ENCODE measurements around the gene TACR3.
"Not testable (repeated sequence)": the region's sequence is repeated elsewhere in the genome, so short reads cannot be mapped to it uniquely, and the experiment has no call there.

TACR3 gene

DNA sequence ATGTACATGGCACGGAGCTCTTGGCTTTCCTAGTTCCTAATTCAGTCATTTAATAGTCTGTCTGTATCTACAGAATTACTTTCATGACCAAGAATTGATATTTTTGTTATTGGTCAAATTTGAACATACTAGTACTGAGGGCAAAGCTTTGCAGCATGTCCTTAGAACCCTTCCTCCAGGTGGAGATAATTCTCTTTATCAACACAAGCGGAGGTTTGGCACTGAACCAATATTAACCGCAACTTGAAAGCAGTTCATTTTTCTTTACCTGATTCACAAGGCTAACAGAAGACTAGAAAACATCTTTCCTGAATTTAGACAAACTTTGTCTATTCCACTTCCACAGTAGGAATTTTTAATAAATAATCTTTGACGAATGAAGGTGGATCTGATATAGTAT lies 73.8 kb downstream of the TACR3 start:
- DNase-seq (ENCODE audit: low spot score in 2 of 2) (no peak), ATAC-seq (ENCODE audit: low read depth) (no peak)
- H3K27ac Mint-ChIP-seq, result no peak overlapping the region
- H3K9me3 Mint-ChIP-seq, result peaks cover 6% of the 10 kb centered on the region
- no peaks in the 10 kb centered on the region for H3K27me3 Mint-ChIP-seq
- H3K4me1 Mint-ChIP-seq, result no peaks in the 10 kb centered on the region
- H3K36me3 Mint-ChIP-seq, result no peaks in the 10 kb centered on the region
- H3K4me3 Mint-ChIP-seq, result no peak overlapping the region

DNA sequence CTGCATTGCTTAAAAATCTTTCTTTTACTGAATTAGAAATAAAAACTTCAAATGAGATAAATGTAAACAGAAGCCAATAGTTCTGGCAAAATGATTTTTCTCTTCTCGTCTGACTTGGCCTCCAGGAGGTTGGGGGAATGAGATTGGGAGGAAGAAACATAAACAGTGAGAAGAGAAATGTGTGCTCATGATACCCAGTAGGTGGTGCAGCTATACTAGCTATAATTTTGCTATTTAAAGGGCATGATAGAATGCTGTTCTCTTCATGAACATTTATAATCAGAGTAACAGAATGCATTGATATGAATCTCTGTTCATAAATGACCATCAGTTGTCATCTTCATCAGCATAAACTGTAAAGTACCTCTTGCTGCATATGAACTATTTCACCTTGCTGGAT lies 85.5 kb downstream of the TACR3 start:
- peaks cover 3% of the 10 kb centered on the region for H3K9me3 Mint-ChIP-seq
- ATAC-seq (ENCODE audit: low read depth) (no peak), DNase-seq (ENCODE audit: low spot score in 2 of 2) (no peak)
- H3K27ac Mint-ChIP-seq, result no peak overlapping the region
- no peaks in the 10 kb centered on the region for H3K4me1 Mint-ChIP-seq
- H3K4me3 Mint-ChIP-seq, result no peak overlapping the region
- no peaks in the 10 kb centered on the region for H3K36me3 Mint-ChIP-seq
- no peaks in the 10 kb centered on the region for H3K27me3 Mint-ChIP-seq

- H3K4me1 Mint-ChIP-seq, result no peaks in the 10 kb centered on the region
- H3K9me3 Mint-ChIP-seq, result peaks cover 8% of the 10 kb centered on the region
- H3K36me3 Mint-ChIP-seq, result no peaks in the 10 kb centered on the region
- no peaks in the 10 kb centered on the region for H3K27me3 Mint-ChIP-seq
- ATAC-seq (ENCODE audit: low read depth), result no peak
- no peak for DNase-seq (ENCODE audit: low spot score in 2 of 2)
- H3K4me3 Mint-ChIP-seq, result no peak overlapping the region
- no peak overlapping the region for H3K27ac Mint-ChIP-seq
Observed at GRCh38 chr4:103626296-103626695, 93.5 kb downstream of the TACR3 start.

- ATAC-seq (ENCODE audit: low read depth), result no peak
- Mint-ChIP-seq H3K27me3 (no peaks in the 10 kb centered on the region), H3K9me3 (no peaks in the 10 kb centered on the region), H3K4me1 (no peaks in the 10 kb centered on the region), H3K4me3 (no peak overlapping the region), H3K27ac (no peak overlapping the region), H3K36me3 (no peaks in the 10 kb centered on the region)
- DNase-seq (ENCODE audit: low spot score in 2 of 2), result no peak
Observed at GRCh38 chr4:103591841-103592240, 127.9 kb downstream of the TACR3 start.

- DNase-seq (ENCODE audit: low spot score in 2 of 2) (no peak), ATAC-seq (ENCODE audit: low read depth) (no peak)
- Mint-ChIP-seq H3K9me3 (peaks cover 2% of the 10 kb centered on the region), H3K27ac (no peak overlapping the region), H3K27me3 (no peaks in the 10 kb centered on the region), H3K4me1 (no peaks in the 10 kb centered on the region), H3K4me3 (no peak overlapping the region), H3K36me3 (no peaks in the 10 kb centered on the region)
Observed at GRCh38 chr4:103567591-103567990, 152.2 kb downstream of the TACR3 start.

DNA sequence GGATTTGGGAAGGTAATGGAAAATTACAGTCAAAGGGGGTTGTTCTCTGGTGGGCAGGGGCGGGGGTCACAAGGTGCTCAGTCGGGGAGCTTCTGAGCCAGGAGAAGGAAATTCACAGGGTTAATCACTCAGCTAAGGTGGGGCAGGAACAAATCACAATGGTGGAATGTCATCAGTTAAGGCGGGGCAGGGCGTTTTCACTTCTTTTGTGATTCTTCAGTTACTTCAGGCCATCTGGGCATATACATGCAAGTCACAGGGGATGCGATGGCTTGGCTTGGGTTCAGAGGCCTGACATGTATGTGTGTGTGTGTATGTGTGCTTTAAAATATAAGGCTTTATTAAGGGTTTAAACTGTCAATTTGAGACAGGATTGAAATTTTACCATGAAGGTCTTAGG lies 160.6 kb downstream of the TACR3 start:
- DNase-seq (ENCODE audit: low spot score in 2 of 2); ATAC-seq (ENCODE audit: low read depth); H3K27me3 Mint-ChIP-seq; H3K36me3 Mint-ChIP-seq; H3K27ac Mint-ChIP-seq; H3K4me1 Mint-ChIP-seq; H3K4me3 Mint-ChIP-seq; H3K9me3 Mint-ChIP-seq: not testable (repeated sequence)
